Measurements from ENCODE around the gene TMEM45B.
"Not testable (repeated sequence)": the region's sequence is repeated elsewhere in the genome, so short reads cannot be mapped to it uniquely, and the experiment has no call there.

Gene TMEM45B

DNA sequence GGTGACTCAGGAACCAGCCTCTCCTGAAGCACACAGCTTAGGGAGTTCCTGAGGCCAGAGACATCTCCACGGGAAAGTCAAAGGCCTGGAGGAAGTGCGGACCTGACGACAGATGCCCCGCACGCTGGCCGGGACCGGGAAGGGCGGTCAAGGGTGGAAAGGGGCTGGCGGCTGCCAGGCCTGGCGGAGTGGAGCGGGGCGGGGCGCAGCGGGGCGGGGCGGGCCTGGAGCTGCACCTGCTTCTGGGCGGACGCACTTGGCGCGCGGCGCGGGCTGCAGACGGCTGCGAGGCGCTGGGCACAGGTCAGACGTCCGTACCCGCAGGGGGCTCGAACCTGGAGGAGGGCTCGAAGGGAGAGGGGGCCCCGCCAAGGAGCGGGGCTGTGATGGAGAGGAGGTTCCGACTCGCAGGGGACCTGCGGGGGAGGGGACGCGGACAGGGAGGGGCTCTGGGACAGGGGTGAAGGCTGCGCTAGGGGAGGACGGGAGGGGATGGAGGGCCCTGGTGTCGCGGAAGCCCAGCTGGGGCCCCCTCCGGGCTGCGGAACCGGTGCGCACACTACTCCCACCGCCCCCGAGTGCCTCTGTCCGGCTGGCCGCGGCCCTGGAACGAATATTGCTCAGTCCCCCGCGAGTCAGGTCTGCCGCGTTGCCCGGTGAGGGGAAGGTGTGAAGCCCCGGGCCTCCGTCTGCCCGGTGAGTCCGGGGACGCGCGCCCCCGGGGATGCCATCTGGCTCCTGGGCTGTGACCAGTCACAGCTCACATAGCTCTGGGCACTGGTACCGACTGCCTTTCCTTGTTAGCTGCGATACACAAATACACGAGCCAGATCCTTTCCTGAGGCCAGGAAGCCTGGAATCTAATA is at the start of gene TMEM45B:
TMEM45B (plus strand) TSS at position 253 of the 866 bp plus-strand sequence. CDS start 36,635 bp downstream, outside the sequence.
- DNase-seq, result peak; percentile 60

DNA sequence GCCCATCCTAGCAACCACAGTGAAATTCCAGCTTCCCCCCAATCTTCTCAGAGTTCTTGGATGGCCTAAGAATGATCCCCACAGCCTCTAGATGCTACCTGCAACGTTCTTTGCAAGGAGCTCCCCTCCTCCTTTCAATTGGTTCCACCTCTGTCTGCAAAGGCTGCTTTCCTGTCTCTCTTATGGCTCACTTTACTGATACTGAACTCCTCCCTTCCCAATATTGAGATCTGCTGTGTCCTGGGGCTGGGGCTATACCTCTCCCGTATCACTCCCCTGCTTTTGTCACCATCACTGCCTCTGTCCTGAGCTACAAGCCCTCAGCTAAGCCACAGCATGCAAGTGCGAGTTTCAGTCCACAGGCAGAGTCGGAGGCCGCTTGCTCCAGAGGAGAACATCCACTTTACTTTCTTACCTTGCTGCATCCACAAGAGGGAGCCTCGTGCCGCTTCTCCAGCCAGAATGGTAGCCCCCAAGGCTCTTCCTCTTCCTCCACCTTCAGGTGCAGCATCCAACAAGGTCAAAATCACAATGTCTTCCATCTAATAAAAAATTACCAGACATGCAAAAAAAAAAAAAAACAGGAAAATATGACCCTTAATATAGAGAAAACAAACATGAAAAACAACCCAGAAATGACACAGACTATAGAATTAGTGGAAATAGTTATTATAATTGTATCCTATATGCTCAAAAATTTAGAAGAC is 48.6 kb upstream of the TMEM45B start:
- DNase-seq, result peak; percentile 50

DNA sequence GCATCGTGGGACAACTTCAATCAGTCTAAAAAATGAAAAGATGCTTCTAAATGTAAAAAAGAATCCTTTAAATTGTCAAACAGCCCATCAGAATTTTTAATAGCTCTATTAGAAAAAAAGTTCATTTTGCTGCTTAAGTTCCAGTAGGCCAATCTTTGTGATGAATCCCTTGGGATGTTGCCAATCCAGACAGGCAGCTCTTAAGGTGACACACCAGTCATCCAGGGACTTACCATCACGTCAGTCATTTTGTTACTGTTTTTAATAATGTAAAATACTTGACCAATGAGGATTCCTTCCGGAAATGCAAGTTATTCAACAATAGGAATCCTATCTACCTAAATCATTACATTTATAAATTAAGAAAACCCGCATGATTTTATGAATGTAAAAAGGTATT is 47.8 kb upstream of the TMEM45B start:
- no peak for DNase-seq

DNA sequence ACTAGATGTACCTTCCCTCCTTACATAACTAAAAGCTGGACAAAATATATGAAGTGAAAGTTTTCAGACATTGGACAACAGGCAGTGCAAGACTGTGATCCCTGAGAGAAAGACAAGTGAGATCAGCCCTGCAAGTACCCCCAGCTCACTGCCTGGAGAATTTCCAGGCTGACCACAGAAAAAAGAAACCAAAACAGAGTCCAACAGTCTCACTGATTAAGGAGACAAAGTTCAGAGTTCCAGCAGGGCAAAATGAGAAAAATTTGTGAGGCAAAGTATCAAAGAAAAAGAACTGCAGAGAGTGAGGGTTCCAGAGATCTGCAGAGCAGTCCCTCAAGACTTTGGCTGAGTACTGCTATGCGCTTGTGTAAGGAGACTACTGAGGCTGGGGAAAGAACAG is 47.3 kb upstream of the TMEM45B start:
- no peak for DNase-seq

DNA sequence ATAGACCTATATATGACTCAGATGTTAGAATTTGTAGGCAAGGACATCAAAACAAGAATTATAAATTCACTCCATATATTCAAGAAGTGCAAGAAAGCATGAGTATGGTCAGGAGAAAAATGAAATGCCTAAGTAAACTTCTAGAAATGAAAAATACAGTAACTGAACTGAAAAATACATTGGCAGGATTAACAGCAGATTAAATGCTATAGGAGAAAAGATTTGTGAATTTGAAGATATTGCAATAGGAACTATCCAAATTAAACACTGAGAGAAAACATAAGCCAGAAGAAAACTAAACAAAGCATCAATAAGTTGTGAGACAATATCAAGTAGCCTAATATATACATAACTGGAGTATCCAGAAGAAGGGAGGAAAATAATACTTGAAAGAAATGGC is 46.6 kb upstream of the TMEM45B start:
- DNase-seq, result no peak

DNA sequence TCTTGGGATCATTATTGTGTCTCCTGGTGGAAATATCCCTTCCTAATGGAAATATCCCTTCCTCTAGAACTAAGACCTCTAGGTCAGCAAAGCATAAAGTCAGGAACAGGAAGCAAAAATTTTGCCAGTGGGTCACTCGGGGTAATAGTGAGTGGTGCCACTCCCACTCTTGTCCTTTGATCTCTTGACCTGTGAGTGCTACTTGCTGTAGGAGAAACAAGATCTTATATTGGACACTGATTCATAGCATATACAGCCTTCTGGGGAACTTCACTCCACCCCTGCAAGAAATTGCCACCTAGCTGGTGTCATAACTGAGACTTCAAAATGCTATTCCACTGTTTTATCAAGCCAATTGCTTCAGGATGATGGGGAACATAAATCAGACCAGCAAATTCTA is 44.7 kb upstream of the TMEM45B start:
- no peak for DNase-seq

DNA sequence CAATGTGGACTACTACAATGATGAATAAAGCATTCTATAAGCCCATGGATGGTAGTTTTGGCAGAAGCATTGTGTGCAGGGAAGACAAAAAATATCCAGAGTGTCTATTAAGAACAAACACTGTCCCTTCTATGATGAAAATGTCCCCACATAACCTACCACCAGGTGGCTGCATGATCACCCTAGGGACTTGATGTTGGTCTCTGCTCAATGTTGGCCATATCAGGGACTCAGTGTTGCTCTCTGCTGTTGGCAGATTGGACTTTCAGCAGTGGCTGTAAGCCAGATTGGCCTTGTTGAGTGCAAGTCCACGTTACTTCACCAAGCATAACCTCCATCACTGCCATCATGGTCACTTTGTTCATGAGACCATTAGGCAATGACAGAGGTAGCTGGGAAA is 44.2 kb upstream of the TMEM45B start:
- DNase-seq, result peak; percentile 37

DNA sequence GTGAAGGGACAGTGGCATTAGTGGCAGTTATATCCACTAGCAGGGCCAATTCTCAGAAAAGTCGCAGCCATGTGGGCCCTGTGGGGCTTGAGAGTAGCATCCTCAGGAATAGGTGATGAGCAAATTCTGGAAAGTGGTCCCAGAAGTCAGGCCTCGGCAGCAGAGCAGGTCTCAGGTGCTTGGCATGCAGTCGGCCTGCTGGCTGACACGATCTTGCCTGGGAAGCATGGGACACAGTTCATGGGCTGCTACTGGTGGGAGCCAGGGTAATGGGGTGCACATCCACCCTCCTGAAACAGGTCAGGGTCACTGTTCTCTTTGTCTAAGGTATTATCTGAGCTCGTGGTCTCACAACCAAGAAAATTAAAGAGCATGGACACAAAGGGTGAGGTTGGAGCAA is 36.8 kb upstream of the TMEM45B start:
- DNase-seq, result no peak

DNA sequence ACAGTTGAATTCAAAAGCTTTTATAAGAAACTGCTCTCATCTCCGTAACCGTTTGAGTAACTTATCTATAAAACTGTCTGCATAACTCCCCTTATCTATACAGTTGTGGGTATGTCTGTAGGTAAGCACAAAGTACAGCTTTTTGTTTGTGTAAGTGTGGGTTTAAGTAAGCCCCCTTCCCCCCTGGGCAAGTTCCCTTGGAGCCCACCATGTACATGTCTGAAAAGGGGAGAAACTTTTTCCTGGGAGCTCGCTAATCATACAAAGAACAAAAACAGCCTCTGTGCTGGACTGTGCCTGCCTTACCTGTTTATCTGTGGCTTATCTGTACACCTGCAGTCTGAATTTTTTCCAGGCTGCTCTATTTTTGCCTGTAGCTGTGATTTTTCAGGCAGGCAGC is 36.3 kb upstream of the TMEM45B start:
- no peak for DNase-seq

DNA sequence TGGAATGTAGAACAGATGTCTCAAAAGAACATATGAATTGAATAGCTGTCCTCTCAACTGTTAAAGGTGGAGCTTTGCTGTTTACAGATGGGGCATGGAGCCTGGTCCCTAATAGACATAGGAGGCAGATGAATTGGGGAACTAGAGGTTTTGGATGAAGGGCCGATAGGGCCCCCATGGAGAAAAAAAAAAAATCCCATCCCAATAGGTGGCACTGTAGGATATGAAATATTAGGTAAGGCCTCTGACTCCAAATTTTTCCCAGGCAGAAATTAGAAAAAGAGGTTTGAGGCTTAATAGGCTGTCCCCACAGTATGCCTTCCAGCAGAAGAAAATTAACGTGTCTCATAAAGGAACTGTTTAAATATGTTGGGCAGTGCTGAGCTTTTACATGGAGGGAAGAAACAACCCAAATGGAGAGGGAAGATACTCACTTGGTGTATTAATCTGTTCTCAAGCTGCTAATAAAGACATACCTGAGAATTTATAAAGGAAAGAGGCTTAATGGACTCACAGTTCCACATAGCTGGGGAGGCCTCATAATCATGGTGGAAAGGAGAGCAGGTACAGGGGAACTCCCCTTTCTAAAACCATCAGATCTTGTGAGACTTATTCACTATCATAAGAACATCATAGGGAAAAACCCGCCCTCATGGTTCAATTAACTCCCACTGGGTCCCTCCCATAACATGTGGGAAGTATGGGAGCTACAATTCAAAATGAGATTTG is 30.1 kb upstream of the TMEM45B start:
- DNase-seq, result peak; percentile 11

DNA sequence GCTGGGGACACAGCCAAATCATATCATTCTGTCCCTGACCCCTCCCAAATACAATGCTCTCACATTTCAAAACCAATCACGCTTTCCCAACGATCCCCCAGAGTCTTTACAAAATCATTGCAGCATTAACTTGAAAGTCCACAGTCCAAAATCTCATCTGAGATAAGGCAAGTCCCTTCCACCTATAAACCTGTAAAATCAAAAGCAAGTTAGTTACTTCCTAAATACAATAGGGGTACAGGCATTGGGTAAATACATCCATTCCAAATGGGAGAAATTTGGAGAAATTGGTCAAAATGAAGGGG is 29.6 kb upstream of the TMEM45B start:
- not testable (repeated sequence) for DNase-seq

DNA sequence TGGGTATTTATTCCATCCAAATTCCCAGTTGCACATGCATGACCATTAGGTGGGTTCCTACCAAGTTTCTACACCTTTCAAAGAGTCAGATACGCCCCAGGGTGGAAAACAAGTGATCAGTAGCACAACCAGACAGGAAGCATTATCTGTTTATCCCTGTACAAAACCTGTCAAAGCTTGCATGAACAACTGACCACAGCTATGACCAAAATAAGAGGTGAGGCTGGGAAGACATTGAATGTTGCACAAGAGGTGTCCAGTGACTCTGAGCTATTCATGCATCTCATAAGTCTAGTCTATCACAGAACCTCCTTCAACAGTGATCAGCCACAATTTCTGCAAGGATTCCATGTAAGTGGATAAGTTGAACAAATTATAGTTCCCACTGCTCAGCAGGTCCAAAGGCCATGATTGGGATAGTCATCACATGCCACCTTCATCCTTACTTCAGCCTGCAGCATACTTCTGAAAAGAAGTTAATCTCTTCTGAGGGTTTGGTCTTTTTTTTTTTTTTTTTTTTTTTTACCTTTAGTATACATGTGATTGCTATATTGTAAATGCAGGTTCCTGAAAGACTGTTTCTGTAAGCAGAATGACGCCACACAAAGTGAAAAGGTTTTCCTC is 28.0 kb upstream of the TMEM45B start:
- no peak for DNase-seq

DNA sequence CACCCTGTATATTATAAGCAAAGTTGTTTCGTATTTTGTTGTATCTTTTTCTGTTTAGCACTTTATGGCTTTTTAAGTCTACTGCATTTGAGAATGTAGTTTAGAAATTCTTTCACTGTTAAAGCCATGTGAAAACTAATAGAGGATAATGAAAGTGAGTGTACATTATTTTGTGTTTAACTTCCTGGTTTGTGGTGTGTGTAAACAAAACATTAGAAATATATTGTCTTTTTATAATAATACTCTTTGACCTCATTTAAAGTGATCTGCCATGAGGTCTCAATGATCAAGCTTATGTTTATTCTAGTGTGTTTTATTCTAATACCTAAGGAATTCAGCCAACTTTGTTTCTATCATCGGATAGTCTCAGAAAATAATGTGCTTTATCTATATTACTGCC is 27.4 kb upstream of the TMEM45B start:
- no peak for DNase-seq

DNA sequence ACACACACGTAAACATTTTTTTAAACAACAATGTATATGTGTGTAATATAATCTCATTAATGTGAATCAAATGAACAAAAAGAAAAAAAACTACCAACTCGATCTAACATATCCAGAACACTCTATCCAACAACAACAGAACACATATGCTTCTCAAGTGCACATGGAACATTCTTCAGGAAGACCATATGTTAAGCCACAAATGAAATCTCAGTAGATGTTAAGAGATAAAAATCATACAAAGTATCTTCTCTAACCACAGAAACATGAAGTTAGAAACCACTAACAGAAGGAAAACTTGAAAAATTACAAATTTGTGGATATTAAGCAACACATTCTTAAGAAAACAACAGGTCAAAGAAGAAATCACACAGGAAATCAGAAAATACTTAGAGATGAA is 25.5 kb upstream of the TMEM45B start:
- DNase-seq, result no peak

DNA sequence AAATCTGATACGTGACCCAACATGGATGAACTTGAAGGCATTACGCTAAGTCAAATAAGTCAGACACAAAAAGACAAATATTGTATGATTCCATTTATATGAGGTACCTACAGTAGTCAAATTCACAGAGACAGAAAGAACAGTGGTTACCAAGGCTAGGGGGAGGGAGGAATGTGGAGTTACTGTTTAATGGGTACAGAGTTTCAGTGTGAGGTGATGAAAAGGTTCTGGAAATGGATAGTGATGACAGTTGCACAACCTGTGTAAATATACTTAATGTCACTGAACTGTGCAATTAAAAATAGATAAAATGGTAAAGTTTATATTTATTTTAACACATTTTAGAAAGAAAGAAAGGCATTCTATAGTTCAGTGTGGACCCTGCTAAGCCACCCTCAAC is 24.1 kb upstream of the TMEM45B start:
- no peak for DNase-seq

DNA sequence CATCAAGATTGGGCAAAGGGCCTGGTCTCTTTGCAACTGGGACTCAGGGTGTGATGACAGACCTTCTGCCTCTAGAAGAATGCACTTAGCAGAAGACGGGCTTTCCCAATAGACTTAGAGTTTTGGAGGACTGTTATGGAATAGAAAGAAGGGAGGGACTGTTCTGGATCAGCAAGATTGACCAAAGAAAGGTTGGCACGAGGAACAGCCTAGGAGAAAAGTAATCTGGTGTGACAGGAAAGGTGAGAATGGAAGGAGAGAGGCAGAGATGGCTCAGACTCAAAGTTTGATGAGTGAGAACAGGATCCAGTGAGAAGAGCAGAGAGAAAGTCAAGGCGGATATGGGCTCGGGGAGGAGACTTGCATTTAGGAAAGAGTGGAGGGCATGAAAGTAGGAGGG is 23.0 kb upstream of the TMEM45B start:
- no peak for DNase-seq

DNA sequence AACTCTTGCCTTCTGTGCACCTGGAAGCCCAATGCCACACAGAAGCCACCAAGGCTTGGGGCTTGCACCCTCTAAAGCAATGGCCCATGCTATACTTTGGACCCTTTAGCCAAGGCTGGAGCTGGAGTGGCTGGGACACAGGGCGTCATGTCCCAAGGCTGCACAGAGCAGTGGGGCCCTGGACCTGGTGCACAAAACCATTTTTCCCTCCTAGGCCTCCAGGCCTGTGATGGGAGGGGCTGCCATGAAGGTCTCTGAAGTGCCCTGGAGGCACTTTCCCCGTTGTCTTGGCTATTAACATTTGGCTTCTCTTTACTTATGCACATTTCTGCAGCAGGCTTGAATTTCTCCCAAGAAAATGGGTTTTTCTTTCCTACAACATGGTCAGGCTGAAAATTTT is 20.6 kb upstream of the TMEM45B start:
- no peak for DNase-seq

DNA sequence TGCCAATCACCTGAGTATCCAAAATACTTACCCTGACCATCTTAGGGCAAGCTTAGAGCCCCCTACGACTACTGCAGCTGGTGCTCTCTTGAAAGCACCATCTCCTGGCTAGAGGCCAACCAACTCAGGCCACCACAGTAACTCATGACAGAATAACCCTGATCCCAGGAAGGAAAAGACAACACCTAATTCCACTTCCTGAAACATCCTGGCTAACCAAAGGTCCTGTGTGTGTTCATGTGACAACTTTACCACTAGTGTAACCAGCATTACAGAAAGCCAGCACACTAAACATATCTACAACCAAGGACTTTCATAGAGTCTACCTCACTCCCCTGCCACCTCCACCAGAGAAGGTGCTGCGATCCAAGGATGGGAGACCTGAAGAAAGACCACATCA is 17.4 kb upstream of the TMEM45B start:
- DNase-seq, result no peak

DNA sequence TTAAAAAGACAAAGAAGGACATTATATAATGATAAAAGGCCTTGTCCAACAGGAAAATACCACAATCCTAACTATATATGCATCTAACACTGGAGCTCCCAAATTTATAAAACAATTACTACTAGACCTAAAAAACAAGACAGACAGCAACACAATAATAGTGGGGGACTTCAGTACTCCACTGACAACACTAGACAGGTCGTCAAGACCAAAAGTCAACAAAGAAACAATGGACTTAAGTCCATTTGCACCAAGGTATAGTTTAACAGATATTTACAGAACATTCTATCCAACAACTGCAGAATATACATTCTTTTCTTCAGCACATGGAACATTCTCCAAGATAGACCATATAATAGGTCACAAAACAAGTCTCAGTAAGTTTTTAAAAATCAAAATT is 15.5 kb upstream of the TMEM45B start:
- not testable (repeated sequence) for DNase-seq

DNA sequence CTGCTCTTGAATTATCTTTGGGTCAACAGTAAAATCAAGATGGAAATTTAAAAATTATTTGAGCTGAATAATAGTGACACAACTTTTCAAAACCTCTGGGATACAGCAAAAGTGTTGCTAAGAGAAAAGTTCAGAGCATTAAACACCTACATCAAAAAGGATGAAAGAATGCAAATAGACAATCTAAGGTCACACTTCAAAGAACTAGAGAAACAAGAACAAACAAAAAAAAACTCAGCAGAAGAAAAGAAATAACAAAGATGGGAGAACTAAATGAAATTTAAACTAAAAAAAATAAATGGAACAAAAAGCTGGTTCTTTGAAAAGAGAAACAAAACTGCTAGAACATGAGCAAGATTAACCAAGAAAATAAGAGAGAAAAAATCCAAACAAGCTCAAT is 15.0 kb upstream of the TMEM45B start:
- DNase-seq, result no peak

DNA sequence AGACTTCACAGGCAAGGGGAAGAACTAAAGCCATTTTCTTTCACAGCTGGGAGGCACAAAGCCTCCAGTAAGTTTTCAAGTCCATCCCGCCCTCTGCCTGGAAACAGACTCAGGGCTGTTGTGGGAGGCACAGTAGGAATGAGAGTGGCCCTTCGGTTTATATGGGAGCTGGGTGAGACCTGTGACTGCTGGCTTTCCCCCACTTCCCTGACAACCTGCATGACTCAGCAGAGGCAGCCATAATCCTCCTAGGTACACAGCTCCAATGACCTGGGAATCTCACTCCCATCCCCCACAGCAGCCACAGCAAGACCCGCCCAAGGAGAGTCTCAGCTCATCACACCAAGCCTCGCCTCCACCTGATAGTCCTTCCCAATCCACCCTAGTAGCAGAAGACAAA is 12.1 kb upstream of the TMEM45B start:
- no peak for DNase-seq

DNA sequence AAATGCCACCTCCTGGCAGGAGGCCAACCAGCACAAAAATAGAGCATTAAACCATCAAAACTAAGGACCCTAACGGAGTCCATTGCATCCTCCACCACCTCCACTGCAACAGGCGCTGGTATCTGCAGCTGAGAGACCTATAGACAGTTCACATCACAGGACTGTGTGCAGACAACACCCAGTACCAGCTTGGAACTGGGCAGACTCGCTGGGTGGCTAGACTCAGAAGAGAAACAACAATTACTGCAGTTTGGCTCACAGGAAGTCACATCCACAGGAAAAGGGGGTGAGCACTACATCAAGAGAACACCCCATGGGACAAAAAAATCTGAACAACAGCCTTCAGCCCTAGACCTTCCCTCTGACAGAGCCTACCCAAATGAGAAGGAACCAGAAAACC is 11.6 kb upstream of the TMEM45B start:
- DNase-seq, result no peak

DNA sequence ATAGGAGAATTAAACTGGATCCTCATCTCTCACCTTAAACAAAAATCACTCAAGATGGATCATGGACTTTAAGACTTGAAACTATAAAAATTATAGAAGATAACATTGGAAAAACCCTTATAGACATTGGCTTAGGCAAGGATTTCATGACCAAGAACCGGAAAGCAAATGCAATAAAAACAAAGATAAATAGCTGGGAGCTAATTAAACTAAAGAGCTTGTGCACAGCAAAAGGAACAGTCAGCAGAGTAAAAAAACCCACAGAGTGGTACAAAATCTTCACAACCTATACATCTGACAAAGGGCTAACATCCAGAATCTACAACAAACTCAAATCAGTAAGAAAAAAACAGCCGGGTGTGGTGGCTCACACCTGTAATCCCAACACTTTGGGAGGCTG is 7.4 kb upstream of the TMEM45B start:
- not testable (repeated sequence) for DNase-seq

Data from RPMI8226 (cell line).